ENCODE results near the gene CKAP5.
"Not testable (repeated sequence)": the region's sequence is repeated elsewhere in the genome, so short reads cannot be mapped to it uniquely, and the experiment has no call there.

Gene CKAP5

GRCh38 chr11:46855167-46855566 is 9.1 kb upstream of the CKAP5 start:
- no peak for DNase-seq (ENCODE audit: low spot score)

DNA sequence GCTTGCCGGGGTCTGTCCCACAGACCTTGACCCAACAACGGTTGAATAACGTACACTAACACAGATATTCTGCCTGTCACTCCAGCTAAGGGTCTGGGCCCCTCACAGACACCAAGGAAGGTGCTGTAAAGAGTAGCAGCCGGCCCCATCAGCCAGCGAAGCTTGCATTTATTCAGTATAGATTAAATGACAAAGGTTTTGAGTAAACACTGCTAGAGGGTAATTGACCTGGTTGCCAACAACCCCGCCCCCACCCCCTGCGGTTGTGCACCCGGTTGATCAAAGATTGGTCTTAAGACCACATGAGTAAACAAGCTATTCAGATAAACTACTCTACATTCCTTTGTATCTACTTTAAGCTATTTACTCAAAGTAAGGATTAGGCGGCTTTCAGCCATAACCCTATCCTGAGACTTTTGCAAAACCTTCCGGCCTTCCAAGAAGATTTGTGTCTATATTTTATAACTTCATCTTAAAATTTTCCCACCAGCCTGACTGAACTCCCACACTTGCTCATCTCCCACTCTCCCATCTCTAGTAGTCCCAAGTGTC is 4.8 kb upstream of the CKAP5 start:
- peak; percentile 13 for DNase-seq (ENCODE audit: low spot score)

GRCh38 chr11:46849631-46850030 is 3.6 kb upstream of the CKAP5 start:
- no peak for DNase-seq (ENCODE audit: low spot score)

DNA sequence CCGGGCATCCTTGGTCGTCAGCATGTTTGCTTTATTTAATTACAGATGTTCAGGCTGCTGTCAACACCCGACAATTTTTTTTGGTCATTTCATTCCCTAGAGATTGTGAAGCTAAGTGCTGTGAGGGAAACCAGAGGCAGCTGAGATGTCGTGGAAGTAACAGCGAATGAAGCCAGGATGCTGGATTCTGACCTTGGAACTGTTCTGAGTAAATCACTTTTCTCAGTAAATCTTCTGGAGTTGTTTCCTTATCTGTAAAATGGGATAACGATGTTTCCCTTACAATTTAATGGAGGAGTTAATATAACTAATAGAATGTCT is 390 bp upstream of the CKAP5 start:
- no peak for DNase-seq (ENCODE audit: low spot score)

- DNase-seq (ENCODE audit: low spot score), result no peak
Measured at GRCh38 chr11:46845440-46845739, 690 bp downstream of the CKAP5 start.

GRCh38 chr11:46840116-46840515 is 6.0 kb downstream of the CKAP5 start:
- DNase-seq (ENCODE audit: low spot score), result no peak

- no peak for DNase-seq (ENCODE audit: low spot score)
Measured at GRCh38 chr11:46838501-46838900, 7.6 kb downstream of the CKAP5 start.

DNA sequence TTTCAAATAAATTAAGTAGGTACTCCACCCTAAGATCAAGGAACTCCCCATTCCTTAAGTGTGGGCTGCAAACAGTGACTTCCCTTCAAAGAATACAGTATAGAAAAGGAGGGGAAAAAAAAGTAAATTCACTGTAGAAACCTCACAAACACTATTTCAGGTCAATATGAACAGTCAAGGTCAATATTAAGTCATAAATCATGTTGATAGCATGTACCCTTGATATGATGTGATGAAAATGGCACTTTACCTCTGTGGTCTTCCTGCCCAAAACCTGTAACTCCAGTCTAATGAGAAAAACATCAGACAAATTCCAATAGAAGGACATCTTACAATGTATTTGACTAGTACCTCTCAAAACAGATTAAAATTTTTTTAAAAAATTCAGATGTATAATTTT is 8.2 kb downstream of the CKAP5 start:
- no peak for DNase-seq (ENCODE audit: low spot score)

DNA sequence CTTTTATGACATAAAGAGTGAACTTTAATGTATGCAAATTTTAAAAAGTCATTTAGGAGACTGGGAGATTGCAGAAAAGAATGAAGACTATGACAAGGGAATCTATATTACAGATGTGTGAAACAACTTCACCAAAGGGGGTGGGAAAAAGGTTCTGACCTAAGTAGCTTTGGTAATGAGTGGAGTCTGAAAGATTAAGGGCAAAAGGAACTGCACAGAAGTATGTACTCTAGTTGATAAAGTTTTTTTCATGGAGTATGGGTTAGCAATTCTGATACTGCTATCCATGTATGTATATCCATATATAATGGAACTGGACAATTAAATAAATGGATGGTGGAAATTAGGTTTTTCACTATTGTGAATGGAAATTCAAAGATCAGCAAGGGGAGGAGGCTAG is 9.2 kb downstream of the CKAP5 start:
- DNase-seq (ENCODE audit: low spot score), result no peak

- no peak for DNase-seq (ENCODE audit: low spot score)
Measured at GRCh38 chr11:46836431-46836830, 9.6 kb downstream of the CKAP5 start.

DNA sequence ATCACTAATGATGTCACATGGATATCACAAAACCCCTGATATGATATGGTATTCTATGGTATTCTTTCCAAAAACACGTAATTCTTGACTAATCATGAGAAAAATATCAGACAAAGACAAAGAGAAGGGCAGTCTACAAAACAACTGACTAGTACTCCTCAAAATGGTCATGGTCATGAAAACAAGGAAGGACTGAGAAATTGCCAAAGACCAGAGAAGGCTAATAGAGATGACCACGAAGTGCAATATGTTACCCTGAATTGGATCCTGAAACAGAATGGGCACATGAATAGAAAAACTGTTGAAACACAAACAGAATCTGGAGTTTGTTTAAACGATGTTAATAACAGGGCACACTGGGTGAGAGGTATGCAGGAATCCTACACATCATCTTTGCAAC is 10.2 kb downstream of the CKAP5 start:
- no peak for DNase-seq (ENCODE audit: low spot score)

GRCh38 chr11:46834821-46835220 is 11.3 kb downstream of the CKAP5 start:
- no peak for DNase-seq (ENCODE audit: low spot score)

DNA sequence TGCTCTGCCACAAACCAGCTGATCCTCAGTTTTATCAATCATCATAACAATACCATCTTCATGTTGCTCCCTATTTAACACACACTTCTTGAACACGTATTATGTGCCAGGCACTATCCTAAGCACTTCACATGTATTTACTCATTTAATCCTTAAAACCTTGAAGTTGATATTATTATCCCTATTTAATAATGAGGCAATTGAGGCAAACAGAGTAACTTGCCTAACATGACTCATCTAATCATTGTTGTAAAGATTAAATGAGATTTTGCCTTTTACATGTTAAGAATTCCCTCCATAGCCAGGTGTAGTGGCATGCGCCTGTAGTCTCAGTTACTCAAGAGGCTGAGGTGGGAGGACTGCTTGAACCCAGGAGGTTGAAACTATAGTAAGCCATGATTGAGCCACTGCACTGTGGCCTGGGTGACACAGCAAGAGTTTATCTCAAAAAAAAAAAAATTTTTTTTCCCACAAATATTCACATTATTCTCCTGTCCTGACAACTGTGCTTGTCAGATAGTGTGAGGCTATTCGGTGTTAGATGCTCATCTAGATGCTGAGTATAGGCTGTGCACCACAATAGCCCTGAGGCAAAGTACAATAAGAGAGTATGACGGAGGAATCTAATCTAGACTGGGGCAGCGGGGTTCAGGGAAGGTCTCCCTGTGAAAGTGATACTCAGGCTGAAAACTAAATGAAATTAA is 13.4 kb downstream of the CKAP5 start:
- no peak for DNase-seq (ENCODE audit: low spot score)

- DNase-seq (ENCODE audit: low spot score), result no peak
Measured at GRCh38 chr11:46827995-46828394, 18.1 kb downstream of the CKAP5 start.

DNA sequence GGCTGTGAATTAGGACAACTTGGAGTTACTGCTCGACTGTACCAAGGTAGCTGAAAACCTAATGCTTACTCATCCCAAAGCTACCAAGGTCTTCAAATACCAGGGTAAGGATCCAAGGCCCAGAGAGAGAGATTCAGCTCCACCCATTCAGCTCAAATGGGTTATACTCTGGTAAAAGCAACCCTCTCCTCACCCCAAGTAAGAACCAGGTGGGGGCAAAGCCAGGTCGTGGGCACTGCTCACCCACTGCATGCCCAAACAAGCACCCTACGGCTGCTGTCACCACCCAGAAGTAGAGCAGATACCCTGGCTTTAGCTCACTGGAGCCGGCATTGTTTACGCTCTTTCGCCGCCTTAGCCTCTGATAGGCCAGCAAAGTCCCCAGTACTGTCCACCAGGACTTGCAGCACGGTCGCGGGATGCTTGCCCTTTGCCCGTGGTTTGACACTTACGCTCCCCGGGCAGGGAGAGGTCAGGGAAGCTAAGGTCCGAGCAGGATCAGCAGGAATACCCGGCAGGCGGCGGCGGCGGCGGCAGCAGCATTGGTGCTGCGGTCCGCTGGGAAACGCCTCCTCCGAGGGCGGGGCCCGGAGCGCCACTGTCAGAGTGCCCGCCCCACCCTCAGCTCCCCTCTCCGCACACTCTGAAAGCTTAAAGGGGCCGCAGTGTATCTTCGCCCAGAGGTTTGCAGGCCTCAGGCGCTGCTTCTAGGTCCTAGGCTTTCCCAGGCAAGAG is 19.6 kb downstream of the CKAP5 start:
- peak; percentile 83 for DNase-seq (ENCODE audit: low spot score)

GRCh38 chr11:46808799-46809431 is 37.2 kb downstream of the CKAP5 start:
- DNase-seq (ENCODE audit: low spot score), result peak; percentile 33

- no peak for DNase-seq (ENCODE audit: low spot score)
Measured at GRCh38 chr11:46801694-46802470, 44.2 kb downstream of the CKAP5 start.

DNA sequence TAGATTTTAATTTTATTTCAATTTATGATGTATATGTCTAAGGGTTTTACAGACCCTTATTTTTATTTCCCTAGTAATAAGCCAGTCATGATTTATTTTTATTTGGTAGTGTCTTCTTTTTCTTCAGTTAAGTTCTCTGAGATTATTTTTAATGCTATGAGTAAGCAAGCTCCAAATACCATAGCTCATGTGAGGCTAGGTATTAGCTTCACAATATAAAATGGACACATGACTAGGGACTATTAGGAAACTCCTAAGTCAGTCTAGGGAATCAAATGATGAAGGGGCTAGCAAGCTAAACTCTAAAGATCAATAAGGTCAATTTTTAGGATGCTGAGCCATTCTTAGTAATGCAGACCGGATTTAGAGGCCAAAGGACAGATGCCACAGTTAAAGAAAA is 45.9 kb downstream of the CKAP5 start:
- no peak for DNase-seq (ENCODE audit: low spot score)

DNA sequence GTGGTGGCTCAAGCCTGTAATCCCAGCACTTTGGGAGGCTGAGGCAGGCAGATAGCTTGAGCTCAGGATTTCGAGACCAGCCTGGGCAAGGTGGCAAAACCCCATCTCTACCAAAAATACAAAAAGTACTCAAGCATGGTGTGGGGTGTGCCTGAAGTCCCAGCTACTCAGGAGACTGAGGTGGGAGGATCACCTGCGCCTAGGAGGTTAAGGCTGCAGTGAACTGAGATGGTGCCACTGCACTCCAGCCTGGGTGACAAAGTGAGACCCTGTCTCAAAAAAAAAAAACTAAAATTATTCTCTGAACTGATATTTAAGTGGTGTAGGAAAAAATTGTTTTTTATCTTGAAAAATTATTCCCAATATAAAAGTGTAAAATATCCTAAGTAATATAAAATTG is 46.4 kb downstream of the CKAP5 start:
- not testable (repeated sequence) for DNase-seq (ENCODE audit: low spot score)

DNA sequence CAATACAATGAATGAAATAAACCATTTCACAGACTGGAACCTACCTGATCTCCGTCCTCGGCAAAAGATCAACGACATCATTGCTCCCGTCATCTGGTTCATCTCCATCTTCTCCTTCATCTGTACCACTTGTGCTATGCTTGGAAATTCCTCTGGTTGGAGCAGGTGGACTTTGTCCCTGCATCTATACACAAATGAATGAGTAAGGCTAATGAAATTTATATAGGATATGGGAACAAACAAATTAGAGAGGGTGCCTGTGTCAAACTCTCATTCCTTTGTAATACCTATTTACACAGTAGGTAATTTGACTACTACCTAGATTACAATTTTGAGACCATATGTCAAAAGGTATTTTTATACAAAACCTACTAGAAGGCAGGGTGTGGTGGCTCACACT is 67.7 kb downstream of the CKAP5 start:
- peak; percentile 32 for DNase-seq (ENCODE audit: low spot score)

DNA sequence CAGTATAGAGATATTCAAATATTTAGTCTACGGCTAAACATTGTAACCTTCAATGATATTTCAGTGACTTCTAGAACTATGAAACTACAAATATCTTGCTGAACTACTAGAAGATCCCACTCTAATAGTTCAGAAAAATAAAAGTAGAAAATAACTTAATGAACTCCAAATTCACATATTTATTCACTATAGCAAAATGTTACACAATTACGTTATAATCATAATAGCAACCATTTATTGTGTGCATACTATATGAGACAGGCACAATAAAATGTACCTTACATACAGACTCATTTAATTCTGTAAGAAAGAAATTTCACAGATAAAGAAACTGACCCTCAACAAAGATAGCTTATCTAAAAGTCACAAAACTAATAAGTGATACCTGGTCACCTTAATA is 69.2 kb downstream of the CKAP5 start:
- no peak for DNase-seq (ENCODE audit: low spot score)

GRCh38 chr11:46769636-46770221 is 76.4 kb downstream of the CKAP5 start:
- DNase-seq (ENCODE audit: low spot score), result no peak

Measured in SW480 (cell line).